ENCODE data around the gene TTC39A.

- no peak for TF ChIP-seq CTCF (optimal IDR thresholded peaks at IDR 0.05 in 1 of 3, IDR thresholded peaks at IDR 0.05 in 1 of 3, conservative IDR thresholded peaks at IDR 0.05 in 1 of 3; ENCODE audit: extremely low read depth in 1 of 3, insufficient read depth in 2 of 3, low read length in 3 of 3)
- no peak for TF ChIP-seq EZH2 (IDR thresholded peaks at IDR 0.05; ENCODE audit: low read length)
Observed at GRCh38 chr1:51266181-51266580, 64.2 kb downstream of the TTC39A start.

All from keratinocyte (primary cell).